Measurements from ENCODE around the gene TRIM36.
A peak's percentile ranks its signal among the peaks of the same experiment; 100 is the strongest.

- TF ChIP-seq CTCF (IDR thresholded peaks at IDR 0.05): no peak
- TF ChIP-seq SMAD4 (CRISPR knock-in tag; IDR thresholded peaks at IDR 0.05): no peak
- 0 out of 2 replicates have a peak, but pooled peaks have one; percentile 49 for TF ChIP-seq AFF4 (CRISPR knock-in tag; IDR thresholded peaks at IDR 0.05; ENCODE audit: borderline replicate concordance)
- no peak for TF ChIP-seq NR3C1 (CRISPR knock-in tag; conservative IDR thresholded peaks at IDR 0.05; ENCODE audit: low read depth)
Measured at GRCh38 chr5:115180165-115180709, 10.5 kb upstream of the TRIM36 start.
